Measurements from ENCODE around the gene RIPOR2. TPM values are rescaled to one million over a fixed set of nuclear protein-coding genes. Genes with fewer than 3 reads are reported as not detected.
A peak's percentile ranks its signal among the peaks of the same experiment; 100 is the strongest.

Gene RIPOR2
- total and polyA plus RNA-seq, 10 of the 15 experiments (the other 5 are each of a cell fraction or from before 2014, with no cell fraction given), result 22.2 to 48.2 (median 34.7) TPM

DNA sequence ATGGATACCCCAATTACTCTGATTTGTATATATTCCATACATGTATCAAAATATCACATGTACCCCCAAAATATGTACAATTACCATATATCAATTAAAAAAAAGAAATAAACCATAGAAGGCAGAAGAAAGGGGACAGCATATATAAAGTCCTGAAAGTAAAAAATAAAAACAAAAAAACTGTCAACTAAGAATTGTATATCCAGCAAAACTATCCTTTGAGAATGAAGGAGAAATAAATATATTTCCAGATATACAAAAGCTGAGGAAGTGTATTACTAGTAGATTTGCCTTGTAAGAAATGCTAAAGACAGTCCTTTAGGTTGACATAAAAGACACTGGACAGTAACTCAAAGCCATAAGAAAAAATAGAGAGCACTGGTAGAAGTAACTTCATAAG lies 9.3 kb upstream of the RIPOR2 start:
- intact Hi-C loops (cut with micrococcal nuclease; ENCODE audit: unreplicated experiment), result no loop called here
- Histone ChIP-seq H3K36me3 (ENCODE audit: control insufficient read depth in 2 of 2, insufficient read depth in 2 of 2, low read length in 1 of 2) (no peaks in the 10 kb centered on the region), H3K9me3 (replicated peaks; ENCODE audit: control insufficient read depth, insufficient read depth, low read length) (peaks cover 8% of the 10 kb centered on the region), H3K27me3 (replicated peaks in 1 of 2; ENCODE audit: control insufficient read depth in 2 of 2, insufficient read depth in 2 of 2, low read length in 1 of 2) (no peaks in the 10 kb centered on the region), H4K20me1 (ENCODE audit: control insufficient read depth, insufficient read depth) (no peaks in the 10 kb centered on the region), H3K4me3 (no peak overlapping the region), H2AFZ (ENCODE audit: control insufficient read depth, low read depth, low read length) (no peak overlapping the region), H3K27ac (ENCODE audit: control insufficient read depth, insufficient read depth) (no peak overlapping the region), H3K4me1 (ENCODE audit: control insufficient read depth, insufficient read depth, low read length) (peaks cover 35% of the 10 kb centered on the region), H3K79me2 (ENCODE audit: control insufficient read depth, insufficient read depth, low read length) (no peaks in the 10 kb centered on the region), H3K9ac (ENCODE audit: control insufficient read depth, insufficient read depth, low read length) (no peak overlapping the region), H3K4me2 (ENCODE audit: control insufficient read depth, insufficient read depth) (no peak overlapping the region)
- DNase-seq (ENCODE audit: low read depth, low spot score) (no peak), ATAC-seq (no peak), FAIRE-seq (no peak)
- CTCF ChIA-PET, result interaction anchor here (1.2 to 2.4 kb wide), 2 partner anchors 12 to 73 kb away, joined by 5 to 17 read pairs; no protein-coding TSS in a partner anchor
- 0 out of 2 replicates have a peak, but pooled peaks have one; percentile 22 for TF ChIP-seq NBN (IDR thresholded peaks at IDR 0.05)
- TF ChIP-seq MTA2 (IDR thresholded peaks at IDR 0.05; ENCODE audit: low read depth), result no peak
- TF ChIP-seq CBX5 (IDR thresholded peaks at IDR 0.05; ENCODE audit: low read depth), result peak; percentile 59; the same call in 1 of the 2 replicates
- 0 out of 2 replicates have a peak, but pooled peaks have one; percentile 28 for TF ChIP-seq ZNF217 (IDR thresholded peaks at IDR 0.05)
- TF ChIP-seq, protein P1, sequence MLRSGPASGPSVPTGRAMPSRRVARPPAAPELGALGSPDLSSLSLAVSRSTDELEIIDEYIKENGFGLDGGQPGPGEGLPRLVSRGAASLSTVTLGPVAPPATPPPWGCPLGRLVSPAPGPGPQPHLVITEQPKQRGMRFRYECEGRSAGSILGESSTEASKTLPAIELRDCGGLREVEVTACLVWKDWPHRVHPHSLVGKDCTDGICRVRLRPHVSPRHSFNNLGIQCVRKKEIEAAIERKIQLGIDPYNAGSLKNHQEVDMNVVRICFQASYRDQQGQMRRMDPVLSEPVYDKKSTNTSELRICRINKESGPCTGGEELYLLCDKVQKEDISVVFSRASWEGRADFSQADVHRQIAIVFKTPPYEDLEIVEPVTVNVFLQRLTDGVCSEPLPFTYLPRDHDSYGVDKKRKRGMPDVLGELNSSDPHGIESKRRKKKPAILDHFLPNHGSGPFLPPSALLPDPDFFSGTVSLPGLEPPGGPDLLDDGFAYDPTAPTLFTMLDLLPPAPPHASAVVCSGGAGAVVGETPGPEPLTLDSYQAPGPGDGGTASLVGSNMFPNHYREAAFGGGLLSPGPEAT (IDR thresholded peaks at IDR 0.05; ENCODE audit: low read depth), result peak; percentile 62; the same call in 1 of the 2 replicates
- no peak for TF ChIP-seq ZNF384 (IDR thresholded peaks at IDR 0.05; ENCODE audit: borderline replicate concordance, low read depth, low read length)
- TF ChIP-seq, protein P2, sequence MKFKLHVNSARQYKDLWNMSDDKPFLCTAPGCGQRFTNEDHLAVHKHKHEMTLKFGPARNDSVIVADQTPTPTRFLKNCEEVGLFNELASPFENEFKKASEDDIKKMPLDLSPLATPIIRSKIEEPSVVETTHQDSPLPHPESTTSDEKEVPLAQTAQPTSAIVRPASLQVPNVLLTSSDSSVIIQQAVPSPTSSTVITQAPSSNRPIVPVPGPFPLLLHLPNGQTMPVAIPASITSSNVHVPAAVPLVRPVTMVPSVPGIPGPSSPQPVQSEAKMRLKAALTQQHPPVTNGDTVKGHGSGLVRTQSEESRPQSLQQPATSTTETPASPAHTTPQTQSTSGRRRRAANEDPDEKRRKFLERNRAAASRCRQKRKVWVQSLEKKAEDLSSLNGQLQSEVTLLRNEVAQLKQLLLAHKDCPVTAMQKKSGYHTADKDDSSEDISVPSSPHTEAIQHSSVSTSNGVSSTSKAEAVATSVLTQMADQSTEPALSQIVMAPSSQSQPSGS (IDR thresholded peaks at IDR 0.05; ENCODE audit: low read length), result no peak
- SMC1A ChIA-PET (ENCODE audit: uncharacterized antibody, unreplicated experiment), result interaction anchor here (1.0 to 1.6 kb wide), 3 partner anchors 11 to 69 kb away, joined by 3 to 8 read pairs (median 4); partner anchors contain the start of gene RIPOR2
- POLR2A ChIA-PET, result no interaction called here
- in situ Hi-C loops (cut with MboI), result no loop called here
- BruUV-seq (replicated peaks), result no TSS peak
- RAD21 ChIA-PET (ENCODE audit: unreplicated experiment), result interaction anchor here (0.5 to 1.9 kb wide), 2 partner anchors 47 to 422 kb away, joined by 4 to 6 read pairs; no protein-coding TSS in a partner anchor
